ENCODE data around the gene NEU4.

- TF ChIP-seq, protein P1, sequence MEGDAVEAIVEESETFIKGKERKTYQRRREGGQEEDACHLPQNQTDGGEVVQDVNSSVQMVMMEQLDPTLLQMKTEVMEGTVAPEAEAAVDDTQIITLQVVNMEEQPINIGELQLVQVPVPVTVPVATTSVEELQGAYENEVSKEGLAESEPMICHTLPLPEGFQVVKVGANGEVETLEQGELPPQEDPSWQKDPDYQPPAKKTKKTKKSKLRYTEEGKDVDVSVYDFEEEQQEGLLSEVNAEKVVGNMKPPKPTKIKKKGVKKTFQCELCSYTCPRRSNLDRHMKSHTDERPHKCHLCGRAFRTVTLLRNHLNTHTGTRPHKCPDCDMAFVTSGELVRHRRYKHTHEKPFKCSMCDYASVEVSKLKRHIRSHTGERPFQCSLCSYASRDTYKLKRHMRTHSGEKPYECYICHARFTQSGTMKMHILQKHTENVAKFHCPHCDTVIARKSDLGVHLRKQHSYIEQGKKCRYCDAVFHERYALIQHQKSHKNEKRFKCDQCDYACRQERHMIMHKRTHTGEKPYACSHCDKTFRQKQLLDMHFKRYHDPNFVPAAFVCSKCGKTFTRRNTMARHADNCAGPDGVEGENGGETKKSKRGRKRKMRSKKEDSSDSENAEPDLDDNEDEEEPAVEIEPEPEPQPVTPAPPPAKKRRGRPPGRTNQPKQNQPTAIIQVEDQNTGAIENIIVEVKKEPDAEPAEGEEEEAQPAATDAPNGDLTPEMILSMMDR (IDR thresholded peaks at IDR 0.05; ENCODE audit: insufficient read depth, low read depth, low read length): no peak
- TF ChIP-seq EZH2 (IDR thresholded peaks at IDR 0.05; ENCODE audit: insufficient read depth, low read length): no peak
Observed at GRCh38 chr2:241808051-241808720, 807 bp upstream of the NEU4 start.

All from astrocyte (in vitro differentiated cells and primary cell).